ENCODE results near the gene MBP.
A peak's percentile ranks its signal among the peaks of the same experiment; 100 is the strongest.

MBP gene

GRCh38 chr18:77017355-77017754, 115.2 kb downstream of the MBP start:
- no peak for DNase-seq

GRCh38 chr18:77016936-77017335, 115.6 kb downstream of the MBP start:
- no peak for DNase-seq

GRCh38 chr18:77015771-77016710, 116.5 kb downstream of the MBP start:
- no peak for DNase-seq

GRCh38 chr18:77015169-77015568, 117.4 kb downstream of the MBP start:
- DNase-seq, result no peak

- DNase-seq, result no peak
Observed at GRCh38 chr18:77014538-77014937, 118.0 kb downstream of the MBP start.

GRCh38 chr18:77013811-77014521, 118.6 kb downstream of the MBP start:
- peak; percentile 32 for DNase-seq

GRCh38 chr18:77012806-77013541, 119.6 kb downstream of the MBP start:
- no peak for DNase-seq

- DNase-seq, result no peak
Observed at GRCh38 chr18:77012120-77012519, 120.5 kb downstream of the MBP start.

- DNase-seq, result no peak
Observed at GRCh38 chr18:77009675-77010074, 122.9 kb downstream of the MBP start.

GRCh38 chr18:77008576-77009315, 123.8 kb downstream of the MBP start:
- no peak for DNase-seq

- DNase-seq, result no peak
Observed at GRCh38 chr18:77008006-77008405, 124.6 kb downstream of the MBP start.

- DNase-seq, result no peak
Observed at GRCh38 chr18:77007251-77007650, 125.3 kb downstream of the MBP start.

GRCh38 chr18:77006305-77007175, 126.0 kb downstream of the MBP start:
- DNase-seq, result peak; percentile 36

- no peak for DNase-seq
Observed at GRCh38 chr18:77005651-77006195, 126.9 kb downstream of the MBP start.

GRCh38 chr18:77004555-77005380, 127.8 kb downstream of the MBP start:
- DNase-seq, result no peak

GRCh38 chr18:77003316-77003715, 129.3 kb downstream of the MBP start:
- no peak for DNase-seq

- DNase-seq, result peak; percentile 5
Observed at GRCh38 chr18:77002496-77002895, 130.1 kb downstream of the MBP start.

GRCh38 chr18:77001979-77002378, 130.6 kb downstream of the MBP start:
- DNase-seq, result no peak

- DNase-seq, result no peak
Observed at GRCh38 chr18:77001041-77001440, 131.5 kb downstream of the MBP start.

GRCh38 chr18:77000527-77000926, 132.1 kb downstream of the MBP start:
- peak; percentile 46 for DNase-seq

Measured in DMS79 treated with DMSO at 0.1 percent for 48 hours (cell line).